ENCODE data around the gene OR10K1. TPM values are rescaled to one million over a fixed set of nuclear protein-coding genes. Genes with fewer than 3 reads are reported as not detected.

OR10K1 gene
- total and polyA plus RNA-seq, 10 of the 15 experiments (the other 5 are each of a cell fraction or from before 2014, with no cell fraction given), result not detected

DNA sequence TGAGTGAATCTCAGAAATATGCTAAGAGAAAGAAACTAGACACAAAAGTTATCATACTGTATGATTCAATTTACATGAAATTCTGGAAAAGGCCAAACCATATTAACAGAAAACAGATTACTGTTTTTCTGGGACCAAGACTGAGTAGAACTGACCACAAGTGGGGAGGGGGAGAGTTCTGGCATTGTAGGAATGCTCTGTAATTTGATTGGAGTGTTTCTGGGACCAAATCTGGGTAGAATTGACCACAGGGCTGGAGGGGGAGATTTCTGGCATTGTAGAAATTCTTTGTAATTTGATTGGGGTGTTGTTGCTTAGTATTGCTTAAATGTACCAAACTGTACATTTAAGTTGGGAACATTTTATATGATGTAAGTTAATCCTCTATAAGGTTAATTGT, 3.4 kb upstream of the OR10K1 start:
- Histone ChIP-seq H3K9ac (ENCODE audit: control insufficient read depth, insufficient read depth, low read length) (no peak overlapping the region), H3K4me1 (ENCODE audit: control insufficient read depth, insufficient read depth, low read length) (no peaks in the 10 kb centered on the region), H2AFZ (ENCODE audit: control insufficient read depth, low read depth, low read length) (no peak overlapping the region), H3K79me2 (ENCODE audit: control insufficient read depth, insufficient read depth, low read length) (no peaks in the 10 kb centered on the region), H3K9me3 (replicated peaks; ENCODE audit: control insufficient read depth, insufficient read depth, low read length) (no peaks in the 10 kb centered on the region), H3K27ac (ENCODE audit: control insufficient read depth, insufficient read depth) (no peak overlapping the region), H3K4me2 (ENCODE audit: control insufficient read depth, insufficient read depth) (no peak overlapping the region), H4K20me1 (ENCODE audit: control insufficient read depth, insufficient read depth) (no peaks in the 10 kb centered on the region), H3K27me3 (replicated peaks in 1 of 2; ENCODE audit: control insufficient read depth in 2 of 2, insufficient read depth in 2 of 2, low read length in 1 of 2) (no peaks in the 10 kb centered on the region; a peak in 1 of 4 replicates), H3K4me3 (no peak overlapping the region), H3K36me3 (ENCODE audit: control insufficient read depth in 2 of 2, insufficient read depth in 2 of 2, low read length in 1 of 2) (no peaks in the 10 kb centered on the region)
- ChIA-PET POLR2A (no interaction called here), SMC1A (ENCODE audit: uncharacterized antibody, unreplicated experiment) (no interaction called here), RAD21 (ENCODE audit: unreplicated experiment) (no interaction called here), CTCF (no interaction called here)
- ATAC-seq (no peak), DNase-seq (ENCODE audit: low read depth, low spot score) (no peak), FAIRE-seq (no peak)
- BruUV-seq (replicated peaks), result no TSS peak
- no peak for TF ChIP-seq ZBTB4 (CRISPR knock-in tag; IDR thresholded peaks at IDR 0.05)
- no peak for TF ChIP-seq NR2C1 (IDR thresholded peaks at IDR 0.05)
- no peak for TF ChIP-seq CHD2 (IDR thresholded peaks at IDR 0.05; ENCODE audit: borderline replicate concordance, low read depth, low read length)
- no peak for TF ChIP-seq RAD51 (IDR thresholded peaks at IDR 0.05)
- no peak for TF ChIP-seq HSF1 (IDR thresholded peaks at IDR 0.05; ENCODE audit: low read depth, low read length)
- TF ChIP-seq FOS (IDR thresholded peaks at IDR 0.05; ENCODE audit: borderline replicate concordance, extremely low read depth, insufficient read length), result no peak
- no peak for TF ChIP-seq ZBED1 (IDR thresholded peaks at IDR 0.05; ENCODE audit: borderline replicate concordance)
- no peak for TF ChIP-seq CHD4 (IDR thresholded peaks at IDR 0.05)
- no peak for TF ChIP-seq EED (IDR thresholded peaks at IDR 0.05; ENCODE audit: low read depth)
- TF ChIP-seq, protein P1, sequence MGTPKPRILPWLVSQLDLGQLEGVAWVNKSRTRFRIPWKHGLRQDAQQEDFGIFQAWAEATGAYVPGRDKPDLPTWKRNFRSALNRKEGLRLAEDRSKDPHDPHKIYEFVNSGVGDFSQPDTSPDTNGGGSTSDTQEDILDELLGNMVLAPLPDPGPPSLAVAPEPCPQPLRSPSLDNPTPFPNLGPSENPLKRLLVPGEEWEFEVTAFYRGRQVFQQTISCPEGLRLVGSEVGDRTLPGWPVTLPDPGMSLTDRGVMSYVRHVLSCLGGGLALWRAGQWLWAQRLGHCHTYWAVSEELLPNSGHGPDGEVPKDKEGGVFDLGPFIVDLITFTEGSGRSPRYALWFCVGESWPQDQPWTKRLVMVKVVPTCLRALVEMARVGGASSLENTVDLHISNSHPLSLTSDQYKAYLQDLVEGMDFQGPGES (IDR thresholded peaks at IDR 0.05), result no peak
- no peak for TF ChIP-seq NRF1 (conservative IDR thresholded peaks at IDR 0.05; ENCODE audit: low read depth, low read length)
- TF ChIP-seq ZNF24 (IDR thresholded peaks at IDR 0.05), result no peak
- TF ChIP-seq CBFB (IDR thresholded peaks at IDR 0.05; ENCODE audit: low read depth), result no peak
- no peak for TF ChIP-seq IRF4 (IDR thresholded peaks at IDR 0.05; ENCODE audit: low read depth, low read length)
- in situ Hi-C loops (cut with MboI) (no loop called here), intact Hi-C loops (cut with micrococcal nuclease; ENCODE audit: unreplicated experiment) (no loop called here)

Measured in GM12878 (cell line).